ENCODE measurements around the gene ANKRD44. TPM values are rescaled to one million over a fixed set of nuclear protein-coding genes. Genes with fewer than 3 reads are reported as not detected.

Gene ANKRD44
- polyA plus RNA-seq, 2 of the 4 experiments (the other 2 are of a cell fraction): 0.97 to 5.9 TPM

- no peak overlapping the region for H3K27ac ChIP-seq
- H3K9me3 ChIP-seq: no peaks in the 10 kb centered on the region
- no peak overlapping the region for H3K4me3 ChIP-seq
- ATAC-seq (no peak), DNase-seq (ENCODE audit: low read depth in 1 of 2, low spot score in 1 of 2) (no peak), FAIRE-seq (no peak)
- no peaks in the 10 kb centered on the region for H3K4me1 ChIP-seq
- TF ChIP-seq HDAC2 (IDR thresholded peaks at IDR 0.05) (no peak), MYC (IDR thresholded peaks at IDR 0.05; ENCODE audit: borderline replicate concordance, low read length) (no peak), RNF2 (IDR thresholded peaks at IDR 0.05; ENCODE audit: borderline replicate concordance, low read depth) (no peak)
- ChIA-PET CTCF (interaction anchor here (1.5 to 3.3 kb wide), 3 partner anchors 8 to 88 kb away, joined by 3 to 17 read pairs (median 4); no protein-coding TSS in a partner anchor), POLR2A (no interaction called here)
- H3K4me2 ChIP-seq: no peak overlapping the region
- WGBS (ENCODE audit: missing lambda C conversion rate): 38% methylated on average over 1 of the region's 1 CpG
Observed at GRCh38 chr2:197200762-197201058, 109.9 kb downstream of the ANKRD44 start.

GRCh38 chr2:197200051-197200761 lies 110.4 kb downstream of the ANKRD44 start:
- FAIRE-seq: no peak
- no peak overlapping the region for H3K4me2 ChIP-seq
- ATAC-seq: no peak
- POLR2A ChIA-PET: no interaction called here
- no peaks in the 10 kb centered on the region for H3K4me1 ChIP-seq
- 64% methylated on average over 3 of the region's 3 CpGs for WGBS (ENCODE audit: missing lambda C conversion rate)
- no peaks in the 10 kb centered on the region for H3K9me3 ChIP-seq
- H3K4me3 ChIP-seq: no peak overlapping the region
- CTCF ChIA-PET: interaction anchor here (1.5 to 3.3 kb wide), 3 partner anchors 8 to 87 kb away, joined by 3 to 17 read pairs (median 4); no protein-coding TSS in a partner anchor
- no peak for DNase-seq (ENCODE audit: low read depth in 1 of 2, low spot score in 1 of 2)
- no peak for TF ChIP-seq ATOH8 (CRISPR knock-in tag; IDR thresholded peaks at IDR 0.05; ENCODE audit: low read depth)
- TF ChIP-seq NPAS2 (CRISPR knock-in tag; IDR thresholded peaks at IDR 0.05; ENCODE audit: borderline replicate concordance): no peak
- TF ChIP-seq ZSCAN20 (CRISPR knock-in tag; IDR thresholded peaks at IDR 0.05): no peak
- no peak for TF ChIP-seq MAX (IDR thresholded peaks at IDR 0.05)
- no peak for TF ChIP-seq JUNB (IDR thresholded peaks at IDR 0.05)
- TF ChIP-seq CEBPB (IDR thresholded peaks at IDR 0.05): no peak
- TF ChIP-seq NFE2L2 (conservative IDR thresholded peaks at IDR 0.05; ENCODE audit: low read length): no peak
- TF ChIP-seq FOSL2 (IDR thresholded peaks at IDR 0.05): no peak
- no peak for TF ChIP-seq FOSL2 (CRISPR knock-in tag; IDR thresholded peaks at IDR 0.05)
- TF ChIP-seq GATA3 (IDR thresholded peaks at IDR 0.05; ENCODE audit: borderline replicate concordance): no peak
- TF ChIP-seq EP300 (IDR thresholded peaks at IDR 0.05): no peak
- TF ChIP-seq HEYL (CRISPR knock-in tag; IDR thresholded peaks at IDR 0.05): no peak
- TF ChIP-seq JUN (IDR thresholded peaks at IDR 0.05): no peak
- no peak for TF ChIP-seq CHD2 (IDR thresholded peaks at IDR 0.05; ENCODE audit: low read length, partially characterized antibody)
- TF ChIP-seq RCOR1 (IDR thresholded peaks at IDR 0.05; ENCODE audit: low read depth, low read length): no peak
- no peak for TF ChIP-seq NR3C1 (IDR thresholded peaks at IDR 0.05)
- TF ChIP-seq ELK1 (IDR thresholded peaks at IDR 0.05; ENCODE audit: low read depth, low read length): no peak
- TF ChIP-seq ZC3H11A (IDR thresholded peaks at IDR 0.05): no peak
- H3K27ac ChIP-seq: no peak overlapping the region

GRCh38 chr2:197198890-197199289 lies 111.7 kb downstream of the ANKRD44 start:
- H3K27ac ChIP-seq: no peak overlapping the region
- no peak for FAIRE-seq
- CTCF ChIA-PET: no interaction called here

More at GRCh38 chr2:197198890-197199289, 111.7 kb downstream of the ANKRD44 start:
- Histone ChIP-seq H3K4me2 (no peak overlapping the region), H3K4me1 (no peaks in the 10 kb centered on the region), H3K9me3 (no peaks in the 10 kb centered on the region), H3K4me3 (no peak overlapping the region)
- POLR2A ChIA-PET: interaction anchor here (0.6 kb wide), 1 partner anchor 29 kb away, joined by 3 read pairs; no protein-coding TSS in a partner anchor
- 79% methylated on average over 12 of the region's 12 CpGs for WGBS (ENCODE audit: missing lambda C conversion rate)
- no peak for ATAC-seq
- no peak for TF ChIP-seq MAFK (IDR thresholded peaks at IDR 0.05; ENCODE audit: partially characterized antibody)
- no peak for TF ChIP-seq POLR2AphosphoS2 (conservative IDR thresholded peaks at IDR 0.05; ENCODE audit: low read length)
- TF ChIP-seq EHMT2 (IDR thresholded peaks at IDR 0.05; ENCODE audit: low read depth): no peak
- no peak for TF ChIP-seq BCL3 (IDR thresholded peaks at IDR 0.05)
- no peak for TF ChIP-seq SREBF2 (IDR thresholded peaks at IDR 0.05)
- TF ChIP-seq USF2 (IDR thresholded peaks at IDR 0.05): no peak
- TF ChIP-seq JUNB (IDR thresholded peaks at IDR 0.05): no peak
- no peak for TF ChIP-seq GATA3 (IDR thresholded peaks at IDR 0.05; ENCODE audit: borderline replicate concordance)
- TF ChIP-seq SMC3 (IDR thresholded peaks at IDR 0.05): no peak
- no peak for TF ChIP-seq FOXS1 (CRISPR knock-in tag; IDR thresholded peaks at IDR 0.05)
- DNase-seq (ENCODE audit: low read depth in 1 of 2, low spot score in 1 of 2): no peak

Measured in A549 (cell line).